ENCODE results near the gene FIGN.

GRCh38 chr2:163665817-163666216 is 70.0 kb downstream of the FIGN start:
- TF ChIP-seq POLR2A (IDR thresholded peaks at IDR 0.05) (no peak), CTCF (IDR thresholded peaks at IDR 0.05) (no peak)
